Left ventricle myocardium inferior (tissue), 1 donor: ENCODE measurements around the gene SPSB4. TPM values are rescaled to one million over a fixed set of nuclear protein-coding genes. Genes with fewer than 3 reads are reported as not detected.
"Not testable (repeated sequence)": the region's sequence is repeated elsewhere in the genome, so short reads cannot be mapped to it uniquely, and the experiment has no call there.

ENCODE experiments used
- DNase-seq: peaks from one replicate; pipeline ENCODE4 v3.0.0-alpha.2; 2020
- H3K27ac ChIP-seq: fragments of 200-600 bp; replicated peaks from 2 replicates; pipeline ENCODE4 v1.8.0; 2021
- H3K27me3 ChIP-seq: fragments of 200-600 bp; 2 replicates; pipeline ENCODE4 v1.8.0; 2021; ENCODE audit warnings: low read depth
- H3K36me3 ChIP-seq: fragments of 200-600 bp; 2 replicates; pipeline ENCODE4 v1.8.0; 2021
- H3K4me1 ChIP-seq: fragments of 200-600 bp; 2 replicates; pipeline ENCODE4 v1.8.0; 2021
- H3K4me3 ChIP-seq: fragments of 200-600 bp; 2 replicates; pipeline ENCODE4 v1.8.0; 2021; ENCODE audit warnings: mild to moderate bottlenecking, moderate library complexity
- H3K9me3 ChIP-seq: fragments of 200-600 bp; replicated peaks from 2 replicates; pipeline ENCODE4 v1.8.0; 2021
- CTCF ChIP-seq: fragments of 200-600 bp; IDR thresholded peaks from 2 replicates; pipeline ENCODE4 v1.8.0; 2021; ENCODE audit warnings: antibody characterized with exemption, mild to moderate bottlenecking, borderline replicate concordance
- intact Hi-C: fragments of 100-400 bp; cut with micrococcal nuclease; formaldehyde crosslinking; loops from one replicate; pipeline ENCODE4 v1.11.0; 2022
- total RNA-seq: library from RNA; stranded (reverse); fragmentation: NEBNext Ultra II Directional; extraction: Animal tissue kit (Norgen Biotek cat#: 25700); gene quantifications from one replicate; pipeline ENCODE4 v1.2.1, GENCODE V29; 2021
- donor health status: DM: no; HTN: yes; CAD: no; lungs with severe emphysema.

The SPSB4 gene
- total RNA-seq, 1 donor from 2014 or later = 11.2 TPM

- intact Hi-C loops = no loop called here
- DNase-seq = no peak
- no peak for TF ChIP-seq CTCF
- peak overlapping the region; percentile 83 for H3K27ac ChIP-seq
- no peaks in the 10 kb centered on the region for H3K9me3 ChIP-seq
- H3K4me1 ChIP-seq = peaks cover 41% of the 10 kb centered on the region
- no peak overlapping the region for H3K4me3 ChIP-seq
- no peaks in the 10 kb centered on the region for H3K36me3 ChIP-seq
- H3K27me3 ChIP-seq = no peaks in the 10 kb centered on the region
These were observed 59.2 kb downstream of the SPSB4 start for GRCh38 chr3:141110322-141110721.

DNA sequence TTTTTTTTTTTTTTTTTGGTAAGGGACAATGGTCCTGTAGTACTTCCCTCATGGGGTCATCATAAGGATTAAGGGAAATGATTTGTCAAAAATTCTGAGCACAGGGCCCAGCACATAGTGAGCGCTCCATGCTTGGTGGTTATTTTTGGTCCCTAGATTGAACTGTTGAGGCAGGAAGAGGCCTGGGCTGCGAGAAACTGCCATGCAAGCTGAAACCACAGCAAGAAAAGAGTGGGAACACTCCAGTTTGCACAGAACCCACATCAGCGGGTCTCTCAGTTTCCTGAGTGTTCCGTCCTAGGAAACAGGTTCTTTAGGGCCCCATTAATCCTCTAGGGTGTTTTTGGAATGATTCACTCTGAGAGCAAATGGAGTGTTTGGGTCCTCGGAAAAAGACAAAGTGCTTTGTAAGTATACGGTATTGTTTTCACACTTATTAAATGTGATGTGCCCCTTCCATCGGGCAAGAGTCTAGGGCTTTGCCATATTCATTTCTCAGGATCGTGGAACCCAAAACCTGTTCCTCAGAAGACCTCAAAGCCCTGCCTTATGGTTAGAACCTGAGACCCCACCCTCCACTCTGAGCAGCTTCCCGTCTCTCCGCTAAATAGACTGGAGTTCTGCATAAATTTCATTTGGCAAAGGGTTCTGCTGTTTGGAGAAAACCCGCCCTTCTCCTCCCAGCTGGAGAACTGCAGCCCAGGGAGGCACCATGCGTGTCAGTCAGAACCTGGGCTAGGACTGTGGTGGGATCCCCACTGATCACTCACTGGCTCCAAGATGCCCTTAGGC lies 60.4 kb downstream of the SPSB4 start:
- peaks cover 47% of the 10 kb centered on the region for H3K4me1 ChIP-seq
- no peaks in the 10 kb centered on the region for H3K36me3 ChIP-seq
- intact Hi-C loops = no loop called here
- no peaks in the 10 kb centered on the region for H3K9me3 ChIP-seq
- no peak for DNase-seq
- TF ChIP-seq CTCF = no peak
- no peaks in the 10 kb centered on the region for H3K27me3 ChIP-seq
- no peak overlapping the region for H3K27ac ChIP-seq
- H3K4me3 ChIP-seq = no peak overlapping the region

- intact Hi-C loops = no loop called here
- no peak overlapping the region for H3K4me3 ChIP-seq
- no peaks in the 10 kb centered on the region for H3K9me3 ChIP-seq
- H3K27ac ChIP-seq = no peak overlapping the region
- no peak for TF ChIP-seq CTCF
- no peaks in the 10 kb centered on the region for H3K27me3 ChIP-seq
- H3K36me3 ChIP-seq = no peaks in the 10 kb centered on the region
- no peak for DNase-seq
- H3K4me1 ChIP-seq = peaks cover 45% of the 10 kb centered on the region
These were observed 61.6 kb downstream of the SPSB4 start for GRCh38 chr3:141112686-141113297.

DNA sequence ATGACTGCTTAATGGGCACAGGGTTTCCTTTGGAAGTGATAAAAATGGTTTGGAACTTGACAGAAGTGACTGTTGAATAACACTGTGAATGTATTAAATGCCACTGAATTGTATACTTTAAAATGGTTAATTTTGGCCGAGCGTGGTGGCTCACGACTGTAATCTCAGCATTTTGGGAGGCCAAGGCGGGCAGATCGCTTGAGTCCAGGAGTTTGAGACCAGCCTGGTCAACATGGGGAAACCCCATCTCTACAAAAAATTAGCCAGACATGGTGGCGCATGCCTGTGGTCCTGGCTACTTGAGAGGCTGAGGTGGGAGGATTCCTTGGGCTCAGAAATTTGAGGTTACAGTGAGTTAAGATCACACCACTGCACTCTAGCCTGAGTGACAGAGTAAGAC lies 62.5 kb downstream of the SPSB4 start:
- H3K27ac ChIP-seq, H3K4me3 ChIP-seq, H3K27me3 ChIP-seq, H3K9me3 ChIP-seq, H3K36me3 ChIP-seq, DNase-seq, intact Hi-C loops: not testable (repeated sequence)
- H3K4me1 ChIP-seq = peaks cover 36% of the 10 kb centered on the region

DNA sequence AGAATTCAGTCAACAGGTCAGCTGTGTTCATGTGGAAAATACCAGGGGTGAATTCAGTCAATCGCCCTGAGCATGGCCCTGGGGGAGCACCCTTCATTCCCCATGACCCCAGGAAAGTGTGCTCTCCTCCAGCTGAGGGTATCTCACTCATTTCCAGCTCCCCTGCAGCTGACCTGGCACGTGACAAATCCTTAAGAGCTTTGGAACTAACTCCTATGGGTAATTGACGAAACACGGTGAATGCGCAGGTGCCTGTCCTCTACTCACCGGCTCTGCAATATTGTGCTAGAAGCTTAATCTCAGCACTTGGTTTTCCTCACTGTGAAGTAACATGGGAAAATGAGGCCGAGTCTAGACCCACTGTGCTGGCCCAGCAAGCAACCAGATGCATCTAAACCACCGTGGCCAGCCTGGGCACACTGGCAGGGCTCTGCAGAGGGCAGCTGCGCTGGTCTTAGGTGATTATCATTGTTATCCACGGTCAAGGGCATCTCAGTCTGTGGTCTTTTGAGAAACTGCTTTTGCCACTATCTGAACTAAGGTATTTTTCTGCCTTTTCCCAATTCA lies 63.1 kb downstream of the SPSB4 start:
- Histone ChIP-seq H3K4me3 (no peak overlapping the region), H3K27ac (peak overlapping the region; percentile 66), H3K36me3 (no peaks in the 10 kb centered on the region), H3K9me3 (peaks cover 4% of the 10 kb centered on the region), H3K27me3 (no peaks in the 10 kb centered on the region), H3K4me1 (peaks cover 30% of the 10 kb centered on the region)
- no peak for DNase-seq
- TF ChIP-seq CTCF = no peak
- intact Hi-C loops = no loop called here

DNA sequence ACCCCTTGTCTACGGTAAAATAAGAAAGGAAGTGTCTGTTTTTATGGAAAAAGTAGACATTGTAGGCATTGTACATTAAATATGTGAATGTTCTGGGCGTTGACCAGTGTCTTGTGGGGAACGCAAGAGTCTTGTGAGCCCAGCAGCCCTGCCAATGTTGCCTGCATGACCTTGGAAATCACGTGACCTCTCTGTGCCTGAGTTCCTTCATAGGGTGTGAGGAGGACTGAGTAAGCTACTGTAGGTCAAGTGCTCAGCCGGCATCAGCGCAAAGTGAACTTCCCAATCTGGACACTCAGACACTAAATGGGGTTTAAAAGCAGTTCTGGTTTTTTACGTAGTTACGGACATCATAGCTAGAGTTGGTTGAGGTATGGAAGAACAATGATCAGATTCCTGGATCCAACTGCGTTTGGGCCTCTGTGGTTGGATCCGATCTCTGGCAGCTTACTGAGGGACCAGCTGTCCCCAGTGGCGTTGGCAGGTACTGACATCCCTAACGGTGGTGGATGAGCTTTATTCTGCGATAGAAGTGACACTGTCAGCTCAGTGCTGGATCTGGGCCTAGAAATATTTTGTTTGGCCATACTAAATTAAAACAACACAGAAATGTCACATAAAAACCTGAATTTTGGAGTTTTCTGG lies 63.8 kb downstream of the SPSB4 start:
- no peak overlapping the region for H3K4me3 ChIP-seq
- peaks cover 9% of the 10 kb centered on the region for H3K9me3 ChIP-seq
- no peaks in the 10 kb centered on the region for H3K36me3 ChIP-seq
- H3K27ac ChIP-seq = peak overlapping the region; percentile 66
- H3K27me3 ChIP-seq = no peaks in the 10 kb centered on the region
- H3K4me1 ChIP-seq = peaks cover 26% of the 10 kb centered on the region
- intact Hi-C loops = no loop called here
- peak; percentile 47 for TF ChIP-seq CTCF
- no peak for DNase-seq
